Body of pancreas (tissue), 4 donors: Measurements from ENCODE around the gene SPNS3. TPM values are rescaled to one million over a fixed set of nuclear protein-coding genes. Genes with fewer than 3 reads are reported as not detected.

ENCODE experiments used
- ATAC-seq: fragments of 150-250 bp; one replicate; pipeline ENCODE4 v1.9.1; 2016
- DNase-seq, 4 donors: peaks; one replicate each; pipeline ENCODE4 v3.0.0-alpha.2; 2019
- H3K27ac ChIP-seq, 4 donors: fragments of 200-600 bp; sonication (generic); 1 replicate in 3 of 4; 2 replicates in 1 of 4; pipeline versions ENCODE4 v1.5.1 to v1.6.1; 2016 to 2019; ENCODE audit warnings: mild to moderate bottlenecking in 1 of 4, mixed read lengths in 1 of 4, moderate library complexity in 1 of 4
- H3K27me3 ChIP-seq, 2 donors: fragments of 200-600 bp; sonication (generic); one replicate each; pipeline ENCODE4 v1.6.0; 2016; ENCODE audit warnings: mild to moderate bottlenecking in 1 of 2
- H3K36me3 ChIP-seq, 2 donors: fragments of 200-600 bp; sonication (generic); replicated peaks in 1 of 2; 2 replicates each; pipeline ENCODE4 v1.5.1; 2016; ENCODE audit warnings: low read depth in 2 of 2; ENCODE audit not compliant: insufficient read depth in 1 of 2
- H3K4me1 ChIP-seq: fragments of 200-600 bp; sonication (generic); one replicate; pipeline ENCODE4 v1.6.0; 2016
- H3K4me3 ChIP-seq, 2 donors: fragments of 200-600 bp; sonication (generic); 1 replicate in 1 of 2; 2 replicates in 1 of 2; pipeline ENCODE4 v1.5.1; 2016 to 2019
- H3K9me3 ChIP-seq, 3 donors: fragments of 200-600 bp; sonication (generic); 1 replicate in 2 of 3; 2 replicates in 1 of 3; pipeline ENCODE4 v1.5.1; 2016
- POLR2A ChIP-seq, 3 donors: fragments of 450-650 bp; IDR thresholded peaks; one replicate each; pipeline ENCODE4 v1.6.1; 2016; ENCODE audit warnings: antibody characterized with exemption in 3 of 3, mild to moderate bottlenecking in 2 of 3
- WGBS, 2 donors: methylation state at CpG; one replicate each; pipeline ENCODE4 v1.1.5; 2017; 5-methylcytosine and 5-hydroxymethylcytosine counted together
- intact Hi-C: fragments of 100-400 bp; cut with DNase I; formaldehyde crosslinking; loops from one replicate; pipeline ENCODE4 v1.15.1; 2023
- total RNA-seq, 2 donors: library from RNA; depleted of rRNA; stranded (reverse); fragments of >200 nt; gene quantifications; one replicate each; pipeline ENCODE4 v1.1.0, GENCODE V29; 2016
- TF ChIP-seq, protein P1 (sequence below), 7 experiments: fragments of 450-650 bp in 4 of 7; fragments of 200-600 bp in 3 of 7; sonication (generic) in 3 of 7; IDR thresholded peaks; one replicate each; pipeline ENCODE4 v1.5.1; 2016 to 2019; ENCODE audit warnings: antibody characterized with exemption in 7 of 7

The SPNS3 gene
- total RNA-seq, 2 donors from 2014 or later, result not detected

DNA sequence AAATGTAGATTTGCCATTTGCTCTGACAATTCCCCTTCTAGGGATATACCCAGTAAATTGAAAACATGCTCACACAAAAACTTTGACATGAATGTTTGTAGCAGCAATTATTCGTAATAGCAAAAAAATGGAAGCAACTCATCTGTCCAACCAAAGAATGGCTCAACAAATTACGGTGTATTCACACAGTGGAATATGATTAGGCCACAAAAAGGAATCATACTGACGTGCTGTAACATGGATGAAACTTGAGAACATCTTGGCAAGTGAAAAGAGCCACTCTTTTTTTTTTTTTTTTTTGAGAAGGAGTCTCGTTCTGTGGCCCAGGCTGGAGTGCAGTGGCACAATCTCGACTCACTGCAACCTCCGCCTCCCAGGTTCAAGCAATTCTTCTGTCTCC lies 24.1 kb upstream of the SPNS3 start:
- TF ChIP-seq, protein P1, sequence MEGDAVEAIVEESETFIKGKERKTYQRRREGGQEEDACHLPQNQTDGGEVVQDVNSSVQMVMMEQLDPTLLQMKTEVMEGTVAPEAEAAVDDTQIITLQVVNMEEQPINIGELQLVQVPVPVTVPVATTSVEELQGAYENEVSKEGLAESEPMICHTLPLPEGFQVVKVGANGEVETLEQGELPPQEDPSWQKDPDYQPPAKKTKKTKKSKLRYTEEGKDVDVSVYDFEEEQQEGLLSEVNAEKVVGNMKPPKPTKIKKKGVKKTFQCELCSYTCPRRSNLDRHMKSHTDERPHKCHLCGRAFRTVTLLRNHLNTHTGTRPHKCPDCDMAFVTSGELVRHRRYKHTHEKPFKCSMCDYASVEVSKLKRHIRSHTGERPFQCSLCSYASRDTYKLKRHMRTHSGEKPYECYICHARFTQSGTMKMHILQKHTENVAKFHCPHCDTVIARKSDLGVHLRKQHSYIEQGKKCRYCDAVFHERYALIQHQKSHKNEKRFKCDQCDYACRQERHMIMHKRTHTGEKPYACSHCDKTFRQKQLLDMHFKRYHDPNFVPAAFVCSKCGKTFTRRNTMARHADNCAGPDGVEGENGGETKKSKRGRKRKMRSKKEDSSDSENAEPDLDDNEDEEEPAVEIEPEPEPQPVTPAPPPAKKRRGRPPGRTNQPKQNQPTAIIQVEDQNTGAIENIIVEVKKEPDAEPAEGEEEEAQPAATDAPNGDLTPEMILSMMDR (IDR thresholded peaks at IDR 0.05), result no peak

DNA sequence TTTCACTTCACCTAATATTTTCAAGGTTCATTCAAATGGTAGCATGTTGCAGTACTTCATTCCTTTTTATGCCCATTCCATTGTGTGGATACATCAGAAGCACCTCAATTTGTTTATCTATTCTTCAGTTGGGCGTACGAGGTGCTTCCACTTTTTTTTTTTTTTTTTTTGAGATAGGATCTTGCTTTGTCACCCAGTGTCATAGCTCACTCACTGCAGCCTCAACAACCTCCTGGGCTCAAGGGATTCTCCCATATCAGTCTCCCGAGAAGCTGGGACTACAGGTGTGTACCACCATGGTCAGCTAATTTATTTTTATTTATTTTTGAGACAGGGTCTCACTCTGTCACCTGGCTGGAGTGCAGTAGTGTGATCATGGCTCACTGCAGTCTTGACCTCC lies 22.5 kb upstream of the SPNS3 start:
- no peaks in the 10 kb centered on the region for H3K36me3 ChIP-seq
- no peak overlapping the region for H3K4me3 ChIP-seq
- TF ChIP-seq, protein P1 (IDR thresholded peaks at IDR 0.05), result no peak
- TF ChIP-seq POLR2A (IDR thresholded peaks at IDR 0.05), result no peak
- DNase-seq (no peak), ATAC-seq (no peak)
- H3K9me3 ChIP-seq, result no peaks in the 10 kb centered on the region
- no peak overlapping the region for H3K27ac ChIP-seq
- peaks cover 13% of the 10 kb centered on the region for H3K4me1 ChIP-seq
- 74 to 75% methylated on average over 3 of the region's 3 CpGs for WGBS, 2 donors
- no peaks in the 10 kb centered on the region for H3K27me3 ChIP-seq
- intact Hi-C loops, result no loop called here

More for the DNA sequence above, 24.1 kb upstream of the SPNS3 start:
- H3K9me3 ChIP-seq, result no peaks in the 10 kb centered on the region
- H3K27ac ChIP-seq, result no peak overlapping the region
- 66 to 72% methylated on average over 6 of the region's 6 CpGs for WGBS, 2 donors
- intact Hi-C loops, result loop anchor here (10.0 kb wide), 1 partner anchor 95 kb away; no protein-coding TSS in a partner anchor
- H3K4me3 ChIP-seq, result no peak overlapping the region
- H3K36me3 ChIP-seq, result no peaks in the 10 kb centered on the region
- DNase-seq (no peak), ATAC-seq (no peak)
- no peaks in the 10 kb centered on the region for H3K27me3 ChIP-seq
- H3K4me1 ChIP-seq, result peaks cover 13% of the 10 kb centered on the region

DNA sequence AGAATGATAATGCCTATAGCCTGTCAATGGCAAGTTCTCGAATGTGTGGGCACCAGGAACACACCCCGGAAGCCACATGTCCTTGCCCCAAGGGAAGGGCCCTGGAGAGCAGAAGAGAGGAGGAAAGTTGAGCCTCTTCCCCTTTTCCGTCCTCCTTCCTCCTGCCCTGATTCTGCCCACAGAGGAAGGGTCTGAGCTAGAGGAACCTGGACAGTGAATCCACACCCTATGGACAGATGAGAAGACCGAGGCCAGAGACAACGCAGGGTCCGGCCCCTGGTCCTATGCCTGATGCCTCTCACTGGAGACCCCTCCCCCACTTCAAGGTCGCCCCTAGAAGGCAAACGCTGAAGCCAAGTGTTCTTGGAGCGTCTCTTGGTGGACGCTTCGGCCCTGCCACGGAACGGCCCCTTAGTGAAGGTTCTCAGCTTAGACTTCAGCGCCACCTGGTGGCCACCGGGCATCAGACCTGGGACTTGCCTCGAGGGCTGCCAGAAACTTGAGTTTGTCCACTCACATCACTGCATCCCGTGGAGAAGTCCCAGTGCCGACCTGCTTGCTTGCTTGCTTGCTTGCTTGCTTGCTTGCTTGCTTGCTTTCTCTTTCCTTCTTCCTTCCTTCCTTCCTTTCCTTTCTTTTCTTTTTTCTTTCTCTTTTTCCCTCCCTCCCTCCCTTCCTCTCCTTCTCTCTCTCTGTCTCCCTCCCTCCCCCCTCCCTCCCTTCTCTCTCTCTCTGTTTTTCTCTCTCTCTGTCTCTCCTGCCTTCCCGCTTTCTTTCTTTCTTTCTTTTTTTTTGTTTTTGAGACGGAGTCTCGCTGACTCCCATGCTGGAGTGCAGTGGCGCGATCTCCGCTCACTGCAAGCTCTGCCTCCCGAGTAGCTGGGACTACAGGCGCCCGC lies 20.6 kb upstream of the SPNS3 start:
- TF ChIP-seq, protein P1 (IDR thresholded peaks at IDR 0.05), result peak; percentile 83 to 94 (median 92)
- no peak for TF ChIP-seq POLR2A (IDR thresholded peaks at IDR 0.05)
- intact Hi-C loops, result no loop called here

DNA sequence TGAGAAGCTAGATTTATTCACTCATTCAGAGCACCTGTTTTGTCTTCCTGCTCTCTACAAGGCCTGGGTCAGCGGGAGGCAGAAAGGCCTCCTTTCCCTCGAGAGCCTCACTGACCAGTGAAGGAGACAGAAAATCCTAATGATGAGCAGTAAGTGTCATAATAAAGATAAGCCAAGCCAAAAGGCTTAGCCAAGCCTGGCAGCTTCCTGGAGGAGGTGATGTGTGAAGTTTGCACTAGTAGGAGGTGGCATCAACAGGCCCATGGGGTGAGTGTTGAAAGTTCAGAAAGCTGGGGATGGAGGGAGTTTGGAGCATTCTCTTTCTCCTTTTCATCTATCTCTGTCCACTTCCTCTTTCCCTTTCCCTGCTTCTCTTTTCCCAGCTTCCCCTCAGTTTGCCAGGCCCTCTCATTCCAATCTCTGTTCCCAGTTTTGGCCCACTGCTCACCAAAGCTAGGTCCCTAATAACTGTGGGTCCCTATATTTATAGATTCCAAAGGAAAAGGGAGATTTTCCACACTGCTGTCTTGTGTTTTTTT lies 16.5 kb upstream of the SPNS3 start:
- Histone ChIP-seq H3K4me1 (peaks cover 4% of the 10 kb centered on the region), H3K36me3 (no peaks in the 10 kb centered on the region), H3K4me3 (no peak overlapping the region), H3K9me3 (no peaks in the 10 kb centered on the region), H3K27me3 (no peaks in the 10 kb centered on the region), H3K27ac (no peak overlapping the region)
- no peak for TF ChIP-seq POLR2A (IDR thresholded peaks at IDR 0.05)
- TF ChIP-seq, protein P1 (IDR thresholded peaks at IDR 0.05), result no peak
- WGBS, 2 donors, result 69 to 100% methylated on average over 1 to 2 of the region's 2 CpGs
- intact Hi-C loops, result loop anchor here (5.0 kb wide), 2 partner anchors 200 to 205 kb away; no protein-coding TSS in a partner anchor
- DNase-seq (no peak), ATAC-seq (no peak)

More for the DNA sequence above, 20.6 kb upstream of the SPNS3 start:
- Histone ChIP-seq H3K27me3 (no peaks in the 10 kb centered on the region), H3K9me3 (no peaks in the 10 kb centered on the region), H3K4me1 (peaks cover 11% of the 10 kb centered on the region), H3K4me3 (no peak overlapping the region), H3K27ac (no peak overlapping the region), H3K36me3 (no peaks in the 10 kb centered on the region)
- peak; percentile 91 to 94 (median 92) for DNase-seq
- ATAC-seq, result peak; percentile 93
- 30 to 41% methylated on average over 20 to 27 of the region's 27 CpGs for WGBS, 2 donors
